ENCODE measurements around the gene NKX6-1.

Gene NKX6-1

DNA sequence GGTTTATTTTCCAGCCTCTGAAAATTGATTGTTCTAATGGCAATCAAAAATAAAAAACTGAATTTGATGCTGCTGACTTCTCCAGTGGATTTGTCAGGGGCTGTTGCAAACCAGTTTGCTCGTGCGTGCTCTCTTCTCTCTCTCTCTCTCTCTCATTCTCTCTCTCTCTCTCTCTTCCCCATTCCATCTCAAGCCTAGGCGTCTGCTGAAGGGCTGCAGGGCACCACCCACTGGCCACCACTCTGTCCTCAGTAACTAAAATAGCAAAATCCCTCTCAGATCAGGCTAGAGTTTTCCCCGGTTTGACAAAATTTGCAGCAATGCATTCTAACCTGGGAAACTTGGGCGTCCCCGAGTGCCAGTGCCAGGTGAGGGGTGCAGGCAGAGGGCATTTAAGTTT lies 19.4 kb downstream of the NKX6-1 start:
- Histone ChIP-seq H3K4me1 (ENCODE audit: control insufficient read depth, insufficient read depth, low read length) (peaks cover 12% of the 10 kb centered on the region), H3K9me3 (ENCODE audit: control insufficient read depth in 2 of 2, low read length in 2 of 2) (no peaks in the 10 kb centered on the region), H3K9ac (ENCODE audit: low read length in 2 of 2) (no peak overlapping the region), H3K36me3 (ENCODE audit: control insufficient read depth in 2 of 2, insufficient read depth in 2 of 2, low read length in 2 of 2) (no peaks in the 10 kb centered on the region), H3K4me3 (ENCODE audit: low read length in 2 of 2) (no peak overlapping the region), H3K27ac (ENCODE audit: low read length) (no peak overlapping the region), H3K27me3 (ENCODE audit: control insufficient read depth in 1 of 2, insufficient read depth in 2 of 2, low read length in 2 of 2) (peaks cover 39 to 45% of the 10 kb centered on the region in 2 donors)

DNA sequence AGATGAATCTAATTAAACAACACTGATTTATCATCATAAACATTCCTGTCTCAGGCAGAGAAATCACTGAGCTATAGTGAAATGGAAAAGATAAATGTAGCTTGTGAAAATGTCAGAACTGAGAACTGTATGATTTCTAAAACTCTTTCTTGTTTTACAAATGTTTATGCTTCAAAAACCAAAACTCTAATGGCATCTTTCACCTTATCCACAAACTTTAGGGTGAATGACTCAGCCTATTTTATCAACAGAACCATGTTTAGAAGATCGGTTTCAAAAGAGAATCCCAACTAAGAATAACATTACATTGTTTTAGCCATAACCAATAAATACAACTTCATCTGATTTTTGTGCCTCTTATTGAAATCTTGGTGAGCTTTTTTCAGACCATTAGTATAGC lies 21.4 kb downstream of the NKX6-1 start:
- Histone ChIP-seq H3K27me3 (ENCODE audit: control insufficient read depth in 1 of 2, insufficient read depth in 2 of 2, low read length in 2 of 2) (peaks cover 20 to 25% of the 10 kb centered on the region in 2 donors), H3K36me3 (ENCODE audit: control insufficient read depth in 2 of 2, insufficient read depth in 2 of 2, low read length in 2 of 2) (no peaks in the 10 kb centered on the region), H3K27ac (ENCODE audit: low read length) (no peak overlapping the region), H3K9me3 (ENCODE audit: control insufficient read depth in 2 of 2, low read length in 2 of 2) (no peaks in the 10 kb centered on the region), H3K9ac (ENCODE audit: low read length in 2 of 2) (no peak overlapping the region), H3K4me3 (ENCODE audit: low read length in 2 of 2) (no peak overlapping the region), H3K4me1 (ENCODE audit: control insufficient read depth, insufficient read depth, low read length) (peaks cover 3% of the 10 kb centered on the region)

DNA sequence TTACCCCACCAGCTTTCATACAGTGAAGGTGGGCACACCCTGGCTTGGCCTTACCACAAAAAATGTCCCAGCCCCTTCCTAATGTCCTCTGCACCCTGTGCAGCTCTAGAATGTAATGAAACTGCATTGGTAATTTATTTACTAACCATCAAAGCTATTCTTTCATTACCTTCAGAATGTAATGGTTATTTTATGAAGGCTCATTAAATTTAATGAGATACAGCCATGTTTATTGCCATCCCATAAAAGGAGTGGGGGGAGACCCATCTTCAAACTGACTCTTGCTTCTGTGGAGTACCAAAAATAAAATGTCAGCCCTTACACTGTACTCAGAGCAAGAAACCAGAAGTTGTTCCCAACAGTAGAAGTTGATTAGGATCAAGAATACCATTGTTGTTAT lies 25.0 kb downstream of the NKX6-1 start:
- Histone ChIP-seq H3K27ac (ENCODE audit: low read length) (no peak overlapping the region), H3K9ac (ENCODE audit: low read length in 2 of 2) (no peak overlapping the region), H3K27me3 (ENCODE audit: control insufficient read depth in 1 of 2, insufficient read depth in 2 of 2, low read length in 2 of 2) (no peaks in the 10 kb centered on the region), H3K9me3 (ENCODE audit: control insufficient read depth in 2 of 2, low read length in 2 of 2) (no peaks in the 10 kb centered on the region), H3K36me3 (ENCODE audit: control insufficient read depth in 2 of 2, insufficient read depth in 2 of 2, low read length in 2 of 2) (no peaks in the 10 kb centered on the region), H3K4me1 (ENCODE audit: control insufficient read depth, insufficient read depth, low read length) (no peaks in the 10 kb centered on the region), H3K4me3 (ENCODE audit: low read length in 2 of 2) (no peak overlapping the region)

DNA sequence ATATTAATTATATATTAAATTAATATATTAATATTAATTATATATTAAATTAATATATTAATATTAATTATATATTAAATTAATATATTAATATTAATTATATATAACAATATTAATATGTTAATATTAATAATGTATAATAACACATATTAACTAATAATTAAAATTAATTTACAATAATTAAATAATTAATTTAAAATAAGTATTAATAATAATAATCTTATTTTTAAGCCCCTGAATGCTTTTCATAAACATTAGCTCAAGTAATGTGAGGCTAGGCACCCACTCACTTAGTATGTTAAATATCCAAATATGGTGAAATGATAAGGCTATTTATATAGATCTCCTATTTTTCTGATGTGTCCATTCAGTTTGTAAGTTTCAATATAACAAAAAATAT lies 26.9 kb downstream of the NKX6-1 start:
- no peaks in the 10 kb centered on the region for H3K27me3 ChIP-seq (ENCODE audit: control insufficient read depth in 1 of 2, insufficient read depth in 2 of 2, low read length in 2 of 2)
- no peaks in the 10 kb centered on the region for H3K36me3 ChIP-seq (ENCODE audit: control insufficient read depth in 2 of 2, insufficient read depth in 2 of 2, low read length in 2 of 2)
- H3K9ac ChIP-seq (ENCODE audit: low read length in 2 of 2), result no peak overlapping the region
- no peak overlapping the region for H3K27ac ChIP-seq (ENCODE audit: low read length)
- H3K4me3 ChIP-seq (ENCODE audit: low read length in 2 of 2), result no peak overlapping the region
- H3K9me3 ChIP-seq (ENCODE audit: control insufficient read depth in 2 of 2, low read length in 2 of 2), result no peaks in the 10 kb centered on the region
- no peaks in the 10 kb centered on the region for H3K4me1 ChIP-seq (ENCODE audit: control insufficient read depth, insufficient read depth, low read length)

DNA sequence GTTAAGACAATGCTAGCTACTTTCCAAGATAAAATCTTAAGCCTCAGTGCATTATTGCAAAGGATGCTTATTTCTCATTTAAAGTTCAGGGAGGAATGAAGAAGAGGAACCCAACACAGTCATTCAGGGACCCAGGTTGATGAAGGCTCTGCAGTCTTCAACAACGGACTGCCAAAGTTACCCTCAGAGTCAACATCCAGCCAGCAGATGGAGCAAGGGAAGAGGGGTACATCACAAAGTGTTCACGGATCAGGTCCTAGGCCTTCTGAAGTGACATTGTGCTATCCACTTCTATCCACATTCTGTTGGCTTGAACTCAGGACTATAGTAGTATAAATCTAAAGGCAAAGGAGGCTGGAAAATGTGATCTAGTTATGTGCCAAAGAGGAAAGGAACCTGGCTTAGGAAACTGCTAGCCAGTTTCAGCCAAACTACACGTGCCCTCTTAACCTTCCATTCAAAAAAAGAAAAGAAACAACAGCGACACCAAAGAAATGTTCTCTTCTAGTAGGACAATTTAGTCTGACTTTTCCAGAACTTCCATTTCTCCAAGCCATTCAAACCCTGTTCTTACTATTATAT lies 28.8 kb downstream of the NKX6-1 start:
- Histone ChIP-seq H3K27ac (ENCODE audit: low read length) (no peak overlapping the region), H3K4me1 (ENCODE audit: control insufficient read depth, insufficient read depth, low read length) (no peaks in the 10 kb centered on the region), H3K9me3 (ENCODE audit: control insufficient read depth in 2 of 2, low read length in 2 of 2) (no peaks in the 10 kb centered on the region), H3K27me3 (ENCODE audit: control insufficient read depth in 1 of 2, insufficient read depth in 2 of 2, low read length in 2 of 2) (no peaks in the 10 kb centered on the region), H3K4me3 (ENCODE audit: low read length in 2 of 2) (no peak overlapping the region), H3K9ac (ENCODE audit: low read length in 2 of 2) (no peak overlapping the region), H3K36me3 (ENCODE audit: control insufficient read depth in 2 of 2, insufficient read depth in 2 of 2, low read length in 2 of 2) (no peaks in the 10 kb centered on the region)

DNA sequence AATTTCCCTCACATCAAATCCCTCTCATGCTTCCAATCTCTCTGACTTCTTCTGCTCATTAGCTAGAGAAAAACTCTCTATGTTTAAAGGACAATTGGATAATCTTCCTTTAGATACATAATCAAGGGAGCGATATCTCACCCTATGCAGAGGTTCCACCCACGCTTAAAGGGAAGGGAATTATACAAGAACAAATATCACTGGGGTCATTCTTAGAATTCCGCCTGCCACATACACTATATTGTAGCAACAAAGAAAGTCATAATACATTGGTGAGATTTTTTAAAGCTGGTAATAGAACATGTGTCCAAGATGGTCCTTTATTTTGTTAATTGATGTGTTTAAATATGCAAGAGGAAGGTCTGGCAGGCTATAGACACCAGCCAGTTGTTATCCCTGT lies 31.5 kb downstream of the NKX6-1 start:
- Histone ChIP-seq H3K36me3 (ENCODE audit: control insufficient read depth in 2 of 2, insufficient read depth in 2 of 2, low read length in 2 of 2) (no peaks in the 10 kb centered on the region), H3K9ac (ENCODE audit: low read length in 2 of 2) (no peak overlapping the region), H3K4me3 (ENCODE audit: low read length in 2 of 2) (no peak overlapping the region), H3K9me3 (ENCODE audit: control insufficient read depth in 2 of 2, low read length in 2 of 2) (no peaks in the 10 kb centered on the region), H3K27me3 (ENCODE audit: control insufficient read depth in 1 of 2, insufficient read depth in 2 of 2, low read length in 2 of 2) (no peaks in the 10 kb centered on the region), H3K4me1 (ENCODE audit: control insufficient read depth, insufficient read depth, low read length) (no peaks in the 10 kb centered on the region), H3K27ac (ENCODE audit: low read length) (no peak overlapping the region)

DNA sequence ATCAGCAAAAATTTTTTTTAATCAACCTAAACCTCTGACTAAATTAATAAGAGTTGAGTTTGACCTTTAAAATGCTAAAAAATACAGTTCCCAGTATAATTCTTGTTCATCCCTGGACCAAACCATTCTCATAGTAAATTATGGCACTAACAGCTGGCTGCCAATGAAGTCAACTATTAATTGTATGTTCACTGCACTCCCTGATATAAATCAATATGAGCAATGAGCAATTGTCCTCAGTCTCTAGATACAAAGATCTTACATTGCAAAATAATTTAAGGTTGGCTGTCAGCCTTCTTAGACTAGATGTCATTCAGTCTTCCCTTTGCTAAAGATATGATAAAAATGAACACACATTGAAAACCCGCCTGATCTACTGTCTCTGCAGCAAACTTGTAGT lies 39.3 kb downstream of the NKX6-1 start:
- Histone ChIP-seq H3K4me3 (ENCODE audit: low read length in 2 of 2) (no peak overlapping the region), H3K9me3 (ENCODE audit: control insufficient read depth in 2 of 2, low read length in 2 of 2) (no peaks in the 10 kb centered on the region), H3K4me1 (ENCODE audit: control insufficient read depth, insufficient read depth, low read length) (no peaks in the 10 kb centered on the region), H3K27ac (ENCODE audit: low read length) (no peak overlapping the region), H3K36me3 (ENCODE audit: control insufficient read depth in 2 of 2, insufficient read depth in 2 of 2, low read length in 2 of 2) (no peaks in the 10 kb centered on the region), H3K9ac (ENCODE audit: low read length in 2 of 2) (no peak overlapping the region), H3K27me3 (ENCODE audit: control insufficient read depth in 1 of 2, insufficient read depth in 2 of 2, low read length in 2 of 2) (no peaks in the 10 kb centered on the region)

DNA sequence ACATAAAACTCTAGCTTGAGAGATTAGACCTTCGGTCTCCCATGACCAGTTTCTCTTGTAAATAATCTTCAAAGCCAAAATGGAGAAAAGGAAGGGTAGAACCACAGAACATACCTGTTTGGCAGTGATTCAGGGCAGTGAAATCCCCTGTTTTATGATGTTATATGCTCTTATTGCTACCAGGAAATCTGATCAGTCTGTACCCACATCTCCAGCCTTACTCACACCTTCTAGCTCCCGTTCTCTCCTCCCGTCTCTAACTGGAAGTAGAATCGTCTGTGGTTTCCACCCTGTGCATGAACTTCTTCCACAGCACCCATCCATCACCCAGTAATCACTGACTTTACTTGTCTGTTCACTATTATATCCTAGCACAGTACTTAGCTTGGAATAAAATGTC lies 42.9 kb downstream of the NKX6-1 start:
- Histone ChIP-seq H3K4me1 (ENCODE audit: control insufficient read depth, insufficient read depth, low read length) (no peaks in the 10 kb centered on the region), H3K27me3 (ENCODE audit: control insufficient read depth in 1 of 2, insufficient read depth in 2 of 2, low read length in 2 of 2) (no peaks in the 10 kb centered on the region), H3K9me3 (ENCODE audit: control insufficient read depth in 2 of 2, low read length in 2 of 2) (no peaks in the 10 kb centered on the region), H3K4me3 (ENCODE audit: low read length in 2 of 2) (no peak overlapping the region), H3K27ac (ENCODE audit: low read length) (no peak overlapping the region), H3K9ac (ENCODE audit: low read length in 2 of 2) (no peak overlapping the region), H3K36me3 (ENCODE audit: control insufficient read depth in 2 of 2, insufficient read depth in 2 of 2, low read length in 2 of 2) (no peaks in the 10 kb centered on the region)

DNA sequence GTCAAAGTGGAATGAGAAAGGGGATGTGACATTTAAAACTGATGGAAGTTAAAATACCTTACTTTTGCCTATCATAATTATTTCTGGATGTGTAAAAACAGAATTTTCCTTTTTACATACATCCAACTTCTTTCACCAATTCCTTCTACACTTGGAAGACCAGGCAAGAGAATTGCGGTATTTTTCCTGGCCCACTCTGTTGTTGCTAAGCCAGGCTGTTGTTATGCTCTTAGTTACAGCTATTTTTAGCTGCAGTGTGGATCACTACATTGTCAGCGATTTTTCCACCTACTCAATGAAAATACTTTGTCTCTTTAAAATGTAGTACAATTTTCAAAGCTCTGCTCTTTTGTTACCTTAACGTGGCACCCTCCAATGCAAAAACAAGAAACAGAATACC lies 43.4 kb downstream of the NKX6-1 start:
- Histone ChIP-seq H3K27me3 (ENCODE audit: control insufficient read depth in 1 of 2, insufficient read depth in 2 of 2, low read length in 2 of 2) (no peaks in the 10 kb centered on the region), H3K4me1 (ENCODE audit: control insufficient read depth, insufficient read depth, low read length) (no peaks in the 10 kb centered on the region), H3K27ac (ENCODE audit: low read length) (no peak overlapping the region), H3K9me3 (ENCODE audit: control insufficient read depth in 2 of 2, low read length in 2 of 2) (no peaks in the 10 kb centered on the region), H3K36me3 (ENCODE audit: control insufficient read depth in 2 of 2, insufficient read depth in 2 of 2, low read length in 2 of 2) (no peaks in the 10 kb centered on the region), H3K9ac (ENCODE audit: low read length in 2 of 2) (no peak overlapping the region), H3K4me3 (ENCODE audit: low read length in 2 of 2) (no peak overlapping the region)

DNA sequence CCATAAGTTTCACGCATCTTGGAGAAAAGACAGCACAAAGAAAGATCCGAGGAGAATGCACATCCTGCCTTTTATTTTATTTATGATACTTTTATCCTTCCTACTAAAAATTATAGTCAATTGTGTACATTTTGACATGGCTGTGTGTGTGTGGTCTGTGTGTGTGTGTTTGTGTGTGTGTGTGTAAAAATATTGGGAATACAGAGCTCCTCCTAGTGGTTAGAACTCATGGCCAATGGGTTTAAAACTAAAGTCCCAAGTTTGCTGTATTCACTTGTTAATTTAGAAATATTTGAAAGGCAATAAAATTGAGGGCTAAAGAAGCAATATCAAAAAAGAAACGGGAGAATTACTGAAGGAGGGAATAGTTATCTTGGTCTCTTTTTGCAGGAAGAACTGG lies 47.5 kb downstream of the NKX6-1 start:
- no peak overlapping the region for H3K4me3 ChIP-seq (ENCODE audit: low read length in 2 of 2)
- no peaks in the 10 kb centered on the region for H3K9me3 ChIP-seq (ENCODE audit: control insufficient read depth in 2 of 2, low read length in 2 of 2)
- H3K27me3 ChIP-seq (ENCODE audit: control insufficient read depth in 1 of 2, insufficient read depth in 2 of 2, low read length in 2 of 2), result no peaks in the 10 kb centered on the region
- no peak overlapping the region for H3K27ac ChIP-seq (ENCODE audit: low read length)
- no peaks in the 10 kb centered on the region for H3K4me1 ChIP-seq (ENCODE audit: control insufficient read depth, insufficient read depth, low read length)
- H3K36me3 ChIP-seq (ENCODE audit: control insufficient read depth in 2 of 2, insufficient read depth in 2 of 2, low read length in 2 of 2), result no peaks in the 10 kb centered on the region
- no peak overlapping the region for H3K9ac ChIP-seq (ENCODE audit: low read length in 2 of 2)

DNA sequence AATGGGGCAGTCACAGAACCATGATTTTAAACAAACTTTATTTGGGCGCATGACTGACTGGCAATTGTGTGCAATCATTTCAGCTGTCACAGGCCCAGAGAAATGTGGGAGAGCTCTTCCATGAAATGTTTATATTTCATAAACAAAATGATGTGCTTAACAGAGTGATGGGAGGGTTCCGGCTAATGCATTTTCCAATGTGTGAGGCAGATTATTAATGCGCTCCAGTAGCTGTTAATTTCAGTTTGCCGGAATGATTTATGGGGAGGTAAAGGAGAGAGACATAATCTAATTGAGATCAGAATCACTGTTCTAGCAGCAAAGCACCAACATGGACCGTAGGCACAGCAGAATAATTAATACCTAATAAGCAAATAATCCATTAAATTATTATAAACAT lies 55.6 kb downstream of the NKX6-1 start:
- Histone ChIP-seq H3K4me1 (ENCODE audit: control insufficient read depth, insufficient read depth, low read length) (no peaks in the 10 kb centered on the region), H3K4me3 (ENCODE audit: low read length in 2 of 2) (no peak overlapping the region), H3K27me3 (ENCODE audit: control insufficient read depth in 1 of 2, insufficient read depth in 2 of 2, low read length in 2 of 2) (no peaks in the 10 kb centered on the region), H3K36me3 (ENCODE audit: control insufficient read depth in 2 of 2, insufficient read depth in 2 of 2, low read length in 2 of 2) (no peaks in the 10 kb centered on the region), H3K9me3 (ENCODE audit: control insufficient read depth in 2 of 2, low read length in 2 of 2) (no peaks in the 10 kb centered on the region), H3K27ac (ENCODE audit: low read length) (no peak overlapping the region), H3K9ac (ENCODE audit: low read length in 2 of 2) (no peak overlapping the region)

Measured in stomach smooth muscle (tissue), 2 donors.